ENCODE results near the gene SMIM38. TPM values are rescaled to one million over a fixed set of nuclear protein-coding genes. Genes with fewer than 3 reads are reported as not detected.
"Not testable (repeated sequence)": the region's sequence is repeated elsewhere in the genome, so short reads cannot be mapped to it uniquely, and the experiment has no call there.

Gene SMIM38
- total and polyA plus RNA-seq, 9 of the 15 experiments (the other 6 are each of a cell fraction or from before 2014, with no cell fraction given): 0.07 to 1.2 (median 0.21) TPM; not detected in 2

GRCh38 chr11:69138265-69138664 lies 17.5 kb upstream of the SMIM38 start (continued):
- TF ChIP-seq E4F1 (CRISPR knock-in tag; IDR thresholded peaks at IDR 0.05; ENCODE audit: borderline replicate concordance) (no peak), FOXO4 (CRISPR knock-in tag; IDR thresholded peaks at IDR 0.05) (no peak), RFX5 (IDR thresholded peaks at IDR 0.05; ENCODE audit: low read depth, low read length) (no peak), CEBPB (tag; IDR thresholded peaks at IDR 0.05) (peak; percentile 95), DMBX1 (CRISPR knock-in tag; IDR thresholded peaks at IDR 0.05; ENCODE audit: borderline replicate concordance) (no peak), PHF21A (IDR thresholded peaks at IDR 0.05; ENCODE audit: borderline replicate concordance, low read depth) (no peak), CBFA2T3 (IDR thresholded peaks at IDR 0.05) (peak; percentile 23; the same call in 1 of the 2 replicates), TEAD1 (CRISPR knock-in tag; IDR thresholded peaks at IDR 0.05) (peak in 1 of 2 experiments; percentile 30; a peak in 1 of 4 replicates), CTBP1 (IDR thresholded peaks at IDR 0.05; ENCODE audit: borderline replicate concordance) (no peak), ZBTB1 (CRISPR knock-in tag; IDR thresholded peaks at IDR 0.05; ENCODE audit: borderline replicate concordance, low read depth) (no peak), POLR2AphosphoS2 (IDR thresholded peaks at IDR 0.05; ENCODE audit: low read length) (no peak), BACH1 (tag; IDR thresholded peaks at IDR 0.05) (no peak), ZNF507 (tag; conservative IDR thresholded peaks at IDR 0.05) (no peak), SMARCE1 (IDR thresholded peaks at IDR 0.05) (no peak), FIP1L1 (IDR thresholded peaks at IDR 0.05; ENCODE audit: low read depth, low read length, poor library complexity, severe bottlenecking) (no peak), ELK3 (CRISPR knock-in tag; IDR thresholded peaks at IDR 0.05) (no peak), ZFP91 (CRISPR knock-in tag; IDR thresholded peaks at IDR 0.05) (no peak)

GRCh38 chr11:69140161-69140560 lies 15.6 kb upstream of the SMIM38 start:
- CTCF ChIA-PET (ENCODE audit: low intra/inter-chr PET ratio): not testable (repeated sequence)
- 26% methylated on average over 7 of the region's 7 CpGs for WGBS (ENCODE audit: insufficient coverage, low coverage, missing lambda C conversion rate)

More at GRCh38 chr11:69140161-69140560, 15.6 kb upstream of the SMIM38 start:
- H3K27me3 ChIP-seq (ENCODE audit: control insufficient read depth in 2 of 2, insufficient read depth in 2 of 2, low read length in 2 of 2); H4K20me1 ChIP-seq (replicated peaks; ENCODE audit: control insufficient read depth, insufficient read depth, low read length); H3K36me3 ChIP-seq (ENCODE audit: control insufficient read depth, insufficient read depth, low read length); H2AFZ ChIP-seq (ENCODE audit: low read depth, low read length); in situ Hi-C loops (cut with MboI); H3K27ac ChIP-seq (ENCODE audit: extremely low read depth, low read depth, low read length); H3K9me3 ChIP-seq (replicated peaks; ENCODE audit: control insufficient read depth, insufficient read depth, low read depth, low read length); H3K79me2 ChIP-seq (ENCODE audit: control insufficient read depth, insufficient read depth, low read length); H3K9me1 ChIP-seq (ENCODE audit: control insufficient read depth, insufficient read depth, low read length); intact Hi-C loops (cut with micrococcal nuclease); H3K4me3 ChIP-seq; H3K9ac ChIP-seq (ENCODE audit: insufficient read depth in 1 of 2, low read depth in 2 of 2, low read length in 2 of 2); FAIRE-seq; DNase-seq (ENCODE audit: extremely low read depth in 1 of 4, low spot score in 3 of 4); ATAC-seq; BruUV-seq (replicated peaks); H3K4me2 ChIP-seq (ENCODE audit: insufficient read depth, low read length): not testable (repeated sequence)
- POLR2A ChIA-PET: interaction anchor here (1.2 kb wide), 1 partner anchor 10 kb away, joined by 4 read pairs; no protein-coding TSS in a partner anchor
- H3K4me1 ChIP-seq (replicated peaks in 1 of 2; ENCODE audit: control insufficient read depth in 2 of 2, insufficient read depth in 2 of 2, low read length in 2 of 2): peaks cover 14 to 18% of the 10 kb centered on the region in 2 experiments; a peak in 4 of 5 replicates
